HG03196 (cell line): ENCODE measurements around the gene ORAI1.
"Not testable (repeated sequence)": the region's sequence is repeated elsewhere in the genome, so short reads cannot be mapped to it uniquely, and the experiment has no call there.

Experiments
- ATAC-seq: cut with Tn5 transposase; IDR thresholded peaks from one replicate; pipeline ENCODE4 v1.9.1; 2021; ENCODE audit not compliant: unreplicated experiment

The ORAI1 gene

GRCh38 chr12:121603581-121603980, 22.7 kb upstream of the ORAI1 start:
- no peak for ATAC-seq

GRCh38 chr12:121608301-121608700, 18.0 kb upstream of the ORAI1 start:
- no peak for ATAC-seq

- no peak for ATAC-seq
These were observed 15.8 kb upstream of the ORAI1 start for GRCh38 chr12:121610239-121611149.

GRCh38 chr12:121611306-121611705, 15.0 kb upstream of the ORAI1 start:
- ATAC-seq, result no peak

GRCh38 chr12:121613462-121613861, 12.9 kb upstream of the ORAI1 start:
- ATAC-seq, result no peak

GRCh38 chr12:121614872-121615467, 11.4 kb upstream of the ORAI1 start:
- no peak for ATAC-seq

- ATAC-seq, result no peak
These were observed 7.6 kb upstream of the ORAI1 start for GRCh38 chr12:121618659-121619233.

- no peak for ATAC-seq
These were observed 5.9 kb upstream of the ORAI1 start for GRCh38 chr12:121620333-121620891.

- peak; percentile 31 for ATAC-seq
These were observed 717 bp downstream of the ORAI1 start for GRCh38 chr12:121626853-121627640.

- no peak for ATAC-seq
These were observed 1.7 kb downstream of the ORAI1 start for GRCh38 chr12:121628037-121628436.

- no peak for ATAC-seq
These were observed 2.2 kb downstream of the ORAI1 start for GRCh38 chr12:121628536-121628935.

GRCh38 chr12:121630791-121631355, 4.5 kb downstream of the ORAI1 start:
- no peak for ATAC-seq

GRCh38 chr12:121632069-121632970, 6.0 kb downstream of the ORAI1 start:
- no peak for ATAC-seq

GRCh38 chr12:121633833-121634196, 7.5 kb downstream of the ORAI1 start:
- not testable (repeated sequence) for ATAC-seq

GRCh38 chr12:121634836-121635235, 8.5 kb downstream of the ORAI1 start:
- no peak for ATAC-seq

GRCh38 chr12:121637231-121637914, 11.0 kb downstream of the ORAI1 start:
- ATAC-seq, result no peak

GRCh38 chr12:121638298-121639202, 12.2 kb downstream of the ORAI1 start:
- ATAC-seq, result no peak

GRCh38 chr12:121641343-121641630, 15.0 kb downstream of the ORAI1 start:
- ATAC-seq, result no peak
